Astrocyte (in vitro differentiated cells and primary cell): ENCODE measurements around the gene ZC3H12A. TPM values are rescaled to one million over a fixed set of nuclear protein-coding genes. Genes with fewer than 3 reads are reported as not detected.
"Not testable (repeated sequence)": the region's sequence is repeated elsewhere in the genome, so short reads cannot be mapped to it uniquely, and the experiment has no call there.

Source experiments
- DNase-seq: peaks from one replicate; pipeline ENCODE4 v3.0.0-alpha.2; 2010; ENCODE audit warnings: low read depth
- FAIRE-seq: peaks from 2 replicates; lab custom pipeline; 2011; peaks lifted over from hg19 to GRCh38; lab: Jason Lieb, UNC
- H2AFZ ChIP-seq: 2 replicates; pipeline ENCODE4 v1.6.0; 2012; ENCODE audit warnings: low read depth, low read length, inconsistent platforms
- H3K27ac ChIP-seq: 2 replicates; pipeline ENCODE4 v1.5.1; 2011; ENCODE audit warnings: low read depth, low read length, inconsistent platforms
- H3K27me3 ChIP-seq: 2 replicates; pipeline ENCODE4 v1.6.0; 2011; ENCODE audit warnings: low read length, inconsistent platforms; ENCODE audit not compliant: insufficient read depth
- H3K36me3 ChIP-seq: 2 replicates; pipeline ENCODE4 v1.5.1; 2011; ENCODE audit warnings: low read length, inconsistent platforms; ENCODE audit not compliant: insufficient read depth
- H3K4me1 ChIP-seq: 2 replicates; pipeline ENCODE4 v1.5.1; 2011; ENCODE audit warnings: low read length, inconsistent platforms; ENCODE audit not compliant: insufficient read depth
- H3K4me2 ChIP-seq: 2 replicates; pipeline ENCODE4 v1.6.0; 2012; ENCODE audit warnings: low read length, inconsistent platforms
- H3K4me3 ChIP-seq: 2 replicates; pipeline ENCODE4 v1.5.1; 2011; ENCODE audit warnings: low read depth, mild to moderate bottlenecking, low read length, inconsistent platforms; ENCODE audit not compliant: insufficient read depth
- H3K79me2 ChIP-seq: 2 replicates; pipeline ENCODE4 v1.6.0; 2012; ENCODE audit warnings: mild to moderate bottlenecking, low read length, inconsistent platforms; ENCODE audit not compliant: insufficient read depth
- H3K9ac ChIP-seq: 2 replicates; pipeline ENCODE4 v1.6.0; 2012; ENCODE audit warnings: mild to moderate bottlenecking, low read length, inconsistent platforms
- H3K9me3 ChIP-seq: 2 replicates; pipeline ENCODE4 v1.5.1; 2012; ENCODE audit warnings: low read depth, mild to moderate bottlenecking, low read length, inconsistent platforms; ENCODE audit not compliant: insufficient read depth
- H4K20me1 ChIP-seq: 2 replicates; pipeline ENCODE4 v1.6.0; 2012; ENCODE audit warnings: low read length, inconsistent platforms; ENCODE audit not compliant: insufficient read depth
- H3K27ac Mint-ChIP-seq: one replicate; pipeline ENCODE4 v1.8.0; 2021; ENCODE audit warnings: mild to moderate bottlenecking, mixed read lengths; ENCODE audit not compliant: unreplicated experiment
- H3K27me3 Mint-ChIP-seq: one replicate; pipeline ENCODE4 v1.8.0; 2021; ENCODE audit warnings: low read depth, mixed read lengths; ENCODE audit not compliant: unreplicated experiment
- H3K36me3 Mint-ChIP-seq: one replicate; pipeline ENCODE4 v1.8.0; 2021; ENCODE audit warnings: low read depth, mixed read lengths; ENCODE audit not compliant: unreplicated experiment
- H3K4me1 Mint-ChIP-seq: one replicate; pipeline ENCODE4 v1.8.0; 2021; ENCODE audit warnings: low read depth, mixed read lengths; ENCODE audit not compliant: unreplicated experiment
- H3K4me3 Mint-ChIP-seq: one replicate; pipeline ENCODE4 v1.8.0; 2021; ENCODE audit warnings: mild to moderate bottlenecking, moderate library complexity, mixed read lengths; ENCODE audit not compliant: unreplicated experiment
- H3K9me3 Mint-ChIP-seq: one replicate; pipeline ENCODE4 v1.8.0; 2021; ENCODE audit warnings: mild to moderate bottlenecking, mixed read lengths; ENCODE audit not compliant: unreplicated experiment
- CTCF ChIP-seq: IDR thresholded peaks from 2 replicates; pipeline ENCODE4 v1.5.1; 2011; ENCODE audit warnings: low read depth, mild to moderate bottlenecking, inconsistent platforms, low read length, moderate library complexity; ENCODE audit not compliant: insufficient read depth
- EZH2 ChIP-seq: IDR thresholded peaks from 2 replicates; pipeline ENCODE4 v1.6.1; 2012; ENCODE audit warnings: mild to moderate bottlenecking, low read length, inconsistent platforms; ENCODE audit not compliant: insufficient read depth
- total RNA-seq: library from RNA; stranded (reverse); gene quantifications from 2 replicates; pipeline ENCODE4 v1.2.1, GENCODE V29; 2021

ZC3H12A gene
- total RNA-seq, 1 donor from 2014 or later: 12.1 TPM

DNA sequence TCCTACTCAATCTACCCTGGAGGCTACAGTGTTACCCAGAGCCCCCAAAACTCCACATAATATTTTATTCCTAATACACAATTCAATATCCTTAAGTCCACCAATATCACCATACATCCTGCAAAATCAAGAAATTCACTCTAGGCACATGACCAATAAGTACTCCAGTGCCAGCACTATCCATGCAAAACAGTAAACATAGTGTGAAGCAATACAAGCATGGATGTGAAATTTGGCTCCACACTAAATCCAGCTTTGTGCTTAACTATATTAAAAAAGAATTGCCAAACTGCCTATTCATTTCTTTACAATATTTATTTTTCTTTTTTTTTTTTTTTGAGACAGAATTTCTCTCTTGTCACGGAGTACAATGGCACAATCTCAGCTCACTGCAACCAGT is 43.2 kb downstream of the ZC3H12A start:
- Mint-ChIP-seq H3K4me1 (peaks cover 5% of the 10 kb centered on the region), H3K27ac (no peak overlapping the region), H3K36me3 (peaks cover 2% of the 10 kb centered on the region), H3K27me3 (no peaks in the 10 kb centered on the region), H3K4me3 (no peak overlapping the region), H3K9me3 (no peaks in the 10 kb centered on the region)
- Histone ChIP-seq H3K36me3 (peaks cover 1% of the 10 kb centered on the region), H3K27me3 (no peaks in the 10 kb centered on the region), H3K9me3 (no peaks in the 10 kb centered on the region), H3K9ac (no peak overlapping the region), H3K4me2 (no peak overlapping the region), H3K4me1 (peaks cover 13% of the 10 kb centered on the region), H3K79me2 (peaks cover 16% of the 10 kb centered on the region), H4K20me1 (peaks cover 13% of the 10 kb centered on the region), H2AFZ (no peak overlapping the region), H3K4me3 (no peak overlapping the region), H3K27ac (no peak overlapping the region)
- FAIRE-seq: no peak
- DNase-seq: no peak
- TF ChIP-seq CTCF (no peak), EZH2 (no peak)

- H3K9me3 ChIP-seq, FAIRE-seq, H3K36me3 Mint-ChIP-seq, H3K27me3 Mint-ChIP-seq, H3K4me3 Mint-ChIP-seq, H3K4me1 Mint-ChIP-seq, H3K9ac ChIP-seq, H3K27me3 ChIP-seq, H3K4me2 ChIP-seq, H2AFZ ChIP-seq, H3K36me3 ChIP-seq, H3K4me3 ChIP-seq, H4K20me1 ChIP-seq, DNase-seq, H3K9me3 Mint-ChIP-seq, H3K27ac ChIP-seq, H3K79me2 ChIP-seq, H3K27ac Mint-ChIP-seq: not testable (repeated sequence)
- H3K4me1 ChIP-seq: peaks cover 11% of the 10 kb centered on the region
Measured at GRCh38 chr1:37518241-37518640, 43.9 kb downstream of the ZC3H12A start.

- not testable (repeated sequence) for H3K4me2 ChIP-seq, H3K4me1 ChIP-seq, H3K4me3 ChIP-seq, H3K4me1 Mint-ChIP-seq, H3K36me3 Mint-ChIP-seq, H3K27ac Mint-ChIP-seq, FAIRE-seq, H3K4me3 Mint-ChIP-seq, H4K20me1 ChIP-seq, H2AFZ ChIP-seq, H3K36me3 ChIP-seq, H3K27ac ChIP-seq, H3K9me3 ChIP-seq, DNase-seq, H3K9me3 Mint-ChIP-seq, H3K27me3 ChIP-seq, H3K79me2 ChIP-seq, H3K9ac ChIP-seq, H3K27me3 Mint-ChIP-seq
Measured at GRCh38 chr1:37518929-37519328, 44.5 kb downstream of the ZC3H12A start.

DNA sequence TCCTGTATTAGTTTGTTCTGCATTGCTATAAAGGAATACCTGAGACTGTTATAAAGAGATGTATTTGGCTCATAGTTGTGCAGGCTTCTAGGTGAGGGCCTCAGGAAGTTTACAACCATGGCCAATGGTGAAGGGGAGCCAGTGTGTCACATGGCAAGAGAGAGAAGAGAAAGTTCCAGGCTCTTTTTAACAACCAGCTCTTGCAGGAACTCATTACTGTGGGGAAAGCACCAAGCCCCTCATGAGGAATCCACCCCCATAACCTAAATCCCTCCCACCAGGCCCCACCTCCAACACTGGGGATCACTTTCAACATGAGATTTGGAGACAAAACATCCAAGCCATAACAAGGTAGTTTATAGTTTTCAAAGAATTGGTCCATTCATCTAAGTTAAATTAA is 45.2 kb downstream of the ZC3H12A start:
- H3K4me1 Mint-ChIP-seq: peaks cover 3% of the 10 kb centered on the region
- Histone ChIP-seq H3K4me2 (no peak overlapping the region), H3K4me3 (no peak overlapping the region), H3K36me3 (no peaks in the 10 kb centered on the region), H3K9ac (no peak overlapping the region), H2AFZ (no peak overlapping the region), H3K27me3 (no peaks in the 10 kb centered on the region), H3K27ac (no peak overlapping the region), H3K9me3 (no peaks in the 10 kb centered on the region), H3K79me2 (no peaks in the 10 kb centered on the region), H4K20me1 (no peaks in the 10 kb centered on the region), H3K4me1 (peaks cover 5% of the 10 kb centered on the region)
- no peak for DNase-seq
- H3K27me3 Mint-ChIP-seq: no peaks in the 10 kb centered on the region
- peaks cover 2% of the 10 kb centered on the region for H3K36me3 Mint-ChIP-seq
- TF ChIP-seq EZH2 (no peak), CTCF (no peak)
- H3K27ac Mint-ChIP-seq: no peak overlapping the region
- H3K9me3 Mint-ChIP-seq: no peaks in the 10 kb centered on the region
- no peak overlapping the region for H3K4me3 Mint-ChIP-seq
- no peak for FAIRE-seq

DNA sequence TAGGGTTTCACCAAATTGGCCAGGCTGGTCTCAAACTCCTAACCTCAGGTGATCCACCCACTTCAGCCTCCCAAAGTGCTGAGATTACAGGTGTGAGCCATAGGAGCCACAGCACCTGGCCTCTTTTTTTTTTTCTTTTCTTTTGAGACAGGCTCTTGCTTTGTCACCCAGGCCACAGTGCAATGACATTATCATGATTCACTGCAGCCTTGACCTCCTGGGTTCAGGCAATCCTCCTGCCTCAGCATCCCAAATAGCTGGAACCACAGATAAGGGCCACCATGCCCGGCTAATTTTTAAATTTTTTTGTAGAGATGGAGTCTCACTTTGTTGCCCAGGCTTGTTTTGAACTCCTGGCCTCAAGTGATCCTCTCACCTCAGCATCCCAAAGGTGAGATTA is 55.5 kb downstream of the ZC3H12A start:
- FAIRE-seq: not testable (repeated sequence)

More for the DNA sequence above, 55.5 kb downstream of the ZC3H12A start:
- not testable (repeated sequence) for H3K4me3 ChIP-seq, H3K36me3 Mint-ChIP-seq, H3K27ac ChIP-seq, DNase-seq, H3K9ac ChIP-seq, H3K4me1 ChIP-seq, H3K9me3 ChIP-seq, H3K79me2 ChIP-seq, H3K27me3 Mint-ChIP-seq, H3K4me2 ChIP-seq, H3K4me3 Mint-ChIP-seq, H3K4me1 Mint-ChIP-seq, H3K36me3 ChIP-seq, H3K27me3 ChIP-seq, H3K27ac Mint-ChIP-seq, H2AFZ ChIP-seq, H3K9me3 Mint-ChIP-seq, H4K20me1 ChIP-seq
